ENCODE results near the gene GTPBP6.

DNA sequence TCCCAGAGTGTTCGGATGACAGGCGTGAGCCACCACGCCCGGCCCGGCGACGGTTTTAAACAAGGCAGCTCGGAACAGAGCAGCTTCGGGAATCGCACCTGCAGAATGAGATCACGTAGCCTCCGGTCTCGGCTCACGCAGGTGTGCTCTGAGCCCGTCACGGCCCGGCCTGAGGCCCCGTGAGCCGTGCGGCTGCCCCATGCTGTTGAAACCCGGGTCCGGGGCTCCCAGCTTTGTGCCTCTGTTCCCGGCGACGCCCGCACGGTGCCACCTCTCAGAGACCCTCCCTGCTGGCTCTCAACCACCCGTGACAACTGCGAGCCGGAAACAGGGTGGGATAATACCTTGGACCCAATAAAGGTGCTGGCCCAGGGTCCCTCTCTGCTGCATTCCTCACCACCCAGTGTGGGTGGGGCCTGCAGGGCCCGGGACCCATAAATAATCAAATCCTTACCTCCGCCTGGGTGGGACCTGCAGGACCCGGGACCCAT, 50.8 kb downstream of the GTPBP6 start:
- no peak for TF ChIP-seq POLR2A (IDR thresholded peaks at IDR 0.05)
- TF ChIP-seq, protein P1, sequence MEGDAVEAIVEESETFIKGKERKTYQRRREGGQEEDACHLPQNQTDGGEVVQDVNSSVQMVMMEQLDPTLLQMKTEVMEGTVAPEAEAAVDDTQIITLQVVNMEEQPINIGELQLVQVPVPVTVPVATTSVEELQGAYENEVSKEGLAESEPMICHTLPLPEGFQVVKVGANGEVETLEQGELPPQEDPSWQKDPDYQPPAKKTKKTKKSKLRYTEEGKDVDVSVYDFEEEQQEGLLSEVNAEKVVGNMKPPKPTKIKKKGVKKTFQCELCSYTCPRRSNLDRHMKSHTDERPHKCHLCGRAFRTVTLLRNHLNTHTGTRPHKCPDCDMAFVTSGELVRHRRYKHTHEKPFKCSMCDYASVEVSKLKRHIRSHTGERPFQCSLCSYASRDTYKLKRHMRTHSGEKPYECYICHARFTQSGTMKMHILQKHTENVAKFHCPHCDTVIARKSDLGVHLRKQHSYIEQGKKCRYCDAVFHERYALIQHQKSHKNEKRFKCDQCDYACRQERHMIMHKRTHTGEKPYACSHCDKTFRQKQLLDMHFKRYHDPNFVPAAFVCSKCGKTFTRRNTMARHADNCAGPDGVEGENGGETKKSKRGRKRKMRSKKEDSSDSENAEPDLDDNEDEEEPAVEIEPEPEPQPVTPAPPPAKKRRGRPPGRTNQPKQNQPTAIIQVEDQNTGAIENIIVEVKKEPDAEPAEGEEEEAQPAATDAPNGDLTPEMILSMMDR (IDR thresholded peaks at IDR 0.05): no peak
